ENCODE measurements around the gene GPR148.

GRCh38 chr2:130737592-130737991, 8.7 kb downstream of the GPR148 start:
- no peak for TF ChIP-seq EZH2 (IDR thresholded peaks at IDR 0.05; ENCODE audit: low read length, missing control alignments)
- TF ChIP-seq CTCF (conservative IDR thresholded peaks at IDR 0.05 in 1 of 2, IDR thresholded peaks at IDR 0.05 in 1 of 2; ENCODE audit: low read depth in 1 of 2, low read length in 2 of 2): no peak

All from fibroblast of lung (primary cell).